Uterus (tissue), 2 donors: Measurements from ENCODE around the gene PURB.

ENCODE experiments used
- POLR2A ChIP-seq, 2 donors: fragments of 450-650 bp; IDR thresholded peaks; one replicate each; pipeline ENCODE4 v1.6.1; 2016; ENCODE audit warnings: antibody characterized with exemption in 2 of 2, mild to moderate bottlenecking in 1 of 2, moderate library complexity in 1 of 2
- TF ChIP-seq, protein P1 (sequence below), 4 experiments: fragments of 200-600 bp in 2 of 4; fragments of 450-650 bp in 2 of 4; sonication (generic) in 2 of 4; IDR thresholded peaks; one replicate each; pipeline ENCODE4 v1.5.1; 2016 to 2019; ENCODE audit warnings: antibody characterized with exemption in 4 of 4, mild to moderate bottlenecking in 2 of 4, moderate library complexity in 1 of 4

- TF ChIP-seq, protein P1, sequence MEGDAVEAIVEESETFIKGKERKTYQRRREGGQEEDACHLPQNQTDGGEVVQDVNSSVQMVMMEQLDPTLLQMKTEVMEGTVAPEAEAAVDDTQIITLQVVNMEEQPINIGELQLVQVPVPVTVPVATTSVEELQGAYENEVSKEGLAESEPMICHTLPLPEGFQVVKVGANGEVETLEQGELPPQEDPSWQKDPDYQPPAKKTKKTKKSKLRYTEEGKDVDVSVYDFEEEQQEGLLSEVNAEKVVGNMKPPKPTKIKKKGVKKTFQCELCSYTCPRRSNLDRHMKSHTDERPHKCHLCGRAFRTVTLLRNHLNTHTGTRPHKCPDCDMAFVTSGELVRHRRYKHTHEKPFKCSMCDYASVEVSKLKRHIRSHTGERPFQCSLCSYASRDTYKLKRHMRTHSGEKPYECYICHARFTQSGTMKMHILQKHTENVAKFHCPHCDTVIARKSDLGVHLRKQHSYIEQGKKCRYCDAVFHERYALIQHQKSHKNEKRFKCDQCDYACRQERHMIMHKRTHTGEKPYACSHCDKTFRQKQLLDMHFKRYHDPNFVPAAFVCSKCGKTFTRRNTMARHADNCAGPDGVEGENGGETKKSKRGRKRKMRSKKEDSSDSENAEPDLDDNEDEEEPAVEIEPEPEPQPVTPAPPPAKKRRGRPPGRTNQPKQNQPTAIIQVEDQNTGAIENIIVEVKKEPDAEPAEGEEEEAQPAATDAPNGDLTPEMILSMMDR (IDR thresholded peaks at IDR 0.05), result no peak
- no peak for TF ChIP-seq POLR2A (IDR thresholded peaks at IDR 0.05)
Observed at GRCh38 chr7:44883961-44884620, 1.2 kb downstream of the PURB start.
